LNCaP clone FGC (cell line): ENCODE data around the gene SSTR5.
A peak's percentile ranks its signal among the peaks of the same experiment; 100 is the strongest.

Source experiments
- DNase-seq: peaks from one replicate; pipeline ENCODE4 v3.0.0-alpha.2; 2011; ENCODE audit warnings: low read depth
- H3K4me3 ChIP-seq: 2 replicates; pipeline ENCODE4 v1.5.1; 2011; ENCODE audit warnings: mild to moderate bottlenecking, low read depth, low read length, control low read depth
- TF ChIP-seq, protein P1 (sequence below): IDR thresholded peaks from 2 replicates; pipeline ENCODE4 v1.5.1; 2012; ENCODE audit warnings: mild to moderate bottlenecking; ENCODE audit not compliant: control insufficient read depth, insufficient read depth; ENCODE audit errors: extremely low read depth

Gene SSTR5

GRCh38 chr16:1100084-1100800, 27.7 kb downstream of the SSTR5 start:
- no peak for DNase-seq
- TF ChIP-seq, protein P1, sequence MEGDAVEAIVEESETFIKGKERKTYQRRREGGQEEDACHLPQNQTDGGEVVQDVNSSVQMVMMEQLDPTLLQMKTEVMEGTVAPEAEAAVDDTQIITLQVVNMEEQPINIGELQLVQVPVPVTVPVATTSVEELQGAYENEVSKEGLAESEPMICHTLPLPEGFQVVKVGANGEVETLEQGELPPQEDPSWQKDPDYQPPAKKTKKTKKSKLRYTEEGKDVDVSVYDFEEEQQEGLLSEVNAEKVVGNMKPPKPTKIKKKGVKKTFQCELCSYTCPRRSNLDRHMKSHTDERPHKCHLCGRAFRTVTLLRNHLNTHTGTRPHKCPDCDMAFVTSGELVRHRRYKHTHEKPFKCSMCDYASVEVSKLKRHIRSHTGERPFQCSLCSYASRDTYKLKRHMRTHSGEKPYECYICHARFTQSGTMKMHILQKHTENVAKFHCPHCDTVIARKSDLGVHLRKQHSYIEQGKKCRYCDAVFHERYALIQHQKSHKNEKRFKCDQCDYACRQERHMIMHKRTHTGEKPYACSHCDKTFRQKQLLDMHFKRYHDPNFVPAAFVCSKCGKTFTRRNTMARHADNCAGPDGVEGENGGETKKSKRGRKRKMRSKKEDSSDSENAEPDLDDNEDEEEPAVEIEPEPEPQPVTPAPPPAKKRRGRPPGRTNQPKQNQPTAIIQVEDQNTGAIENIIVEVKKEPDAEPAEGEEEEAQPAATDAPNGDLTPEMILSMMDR: no peak

GRCh38 chr16:1101133-1101532, 28.6 kb downstream of the SSTR5 start:
- no peak overlapping the region for H3K4me3 ChIP-seq
- TF ChIP-seq, protein P1: peak; percentile 24; the same call in 1 of the 2 replicates
- no peak for DNase-seq

More at GRCh38 chr16:1100084-1100800, 27.7 kb downstream of the SSTR5 start:
- no peak overlapping the region for H3K4me3 ChIP-seq

DNA sequence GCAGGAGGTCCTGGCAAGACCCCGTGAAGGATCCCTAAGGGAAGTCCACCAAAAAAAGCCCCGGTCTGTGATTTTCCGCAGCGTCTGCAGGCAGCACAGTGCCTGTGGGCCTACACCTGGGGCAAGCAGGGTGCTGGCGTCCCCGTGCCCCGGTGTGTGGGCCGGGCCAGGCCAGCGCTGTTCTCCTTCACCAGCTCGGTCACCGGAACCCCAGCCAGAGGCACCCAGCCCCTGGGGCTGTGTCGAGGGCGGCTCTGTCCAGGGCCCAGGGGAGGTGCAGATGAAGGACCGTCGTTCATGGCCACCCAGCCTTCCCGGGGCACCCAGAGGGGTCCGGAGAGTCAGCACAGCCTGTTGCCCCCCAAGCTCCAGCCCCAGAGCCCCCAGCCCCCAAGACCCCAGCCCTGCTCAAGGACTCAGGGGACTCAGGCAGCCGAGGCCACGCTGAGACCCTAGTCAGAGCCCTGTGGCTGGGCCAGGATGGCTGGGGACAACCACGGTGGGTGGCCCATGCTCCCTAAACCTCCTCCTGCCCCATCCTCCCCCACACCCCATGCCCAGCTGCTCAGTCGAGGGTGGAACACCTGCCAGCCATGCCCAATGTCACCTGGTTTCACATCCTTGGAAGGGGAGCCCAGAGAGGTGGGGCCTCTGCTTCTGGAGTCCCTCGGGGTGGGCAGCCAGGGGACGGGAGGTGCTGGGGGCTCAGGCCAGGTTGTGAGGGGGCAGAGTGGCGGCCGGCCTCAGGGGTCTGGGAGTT, 29.2 kb downstream of the SSTR5 start:
- TF ChIP-seq, protein P1: no peak
- H3K4me3 ChIP-seq: no peak overlapping the region
- no peak for DNase-seq

- no peak overlapping the region for H3K4me3 ChIP-seq
- DNase-seq: no peak
- TF ChIP-seq, protein P1: no peak
These were observed 29.8 kb downstream of the SSTR5 start for GRCh38 chr16:1102333-1102700.

GRCh38 chr16:1102921-1103635, 30.5 kb downstream of the SSTR5 start:
- H3K4me3 ChIP-seq: no peak overlapping the region
- no peak for DNase-seq
- TF ChIP-seq, protein P1: peak; percentile 93

DNA sequence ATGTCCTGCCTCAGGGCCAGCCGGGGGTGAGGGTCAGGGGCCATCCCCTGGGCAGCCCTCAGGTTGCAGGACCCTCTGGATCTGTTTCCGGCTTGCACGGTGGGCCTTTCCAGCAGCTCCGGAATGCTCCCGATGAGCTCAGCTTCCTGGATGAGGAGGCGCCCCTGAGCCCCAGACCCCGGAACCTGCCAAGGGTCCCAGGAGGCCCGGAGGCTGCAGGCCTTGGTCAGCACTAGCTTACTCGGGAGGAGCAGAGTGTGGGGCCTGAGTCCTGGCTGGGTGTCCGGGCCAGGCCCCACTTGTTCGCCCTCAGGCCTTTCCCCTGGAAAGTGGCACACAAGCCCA, 31.1 kb downstream of the SSTR5 start:
- TF ChIP-seq, protein P1: no peak
- DNase-seq: no peak
- no peak overlapping the region for H3K4me3 ChIP-seq
